ENCODE measurements around the gene FPR2.

The FPR2 gene

DNA sequence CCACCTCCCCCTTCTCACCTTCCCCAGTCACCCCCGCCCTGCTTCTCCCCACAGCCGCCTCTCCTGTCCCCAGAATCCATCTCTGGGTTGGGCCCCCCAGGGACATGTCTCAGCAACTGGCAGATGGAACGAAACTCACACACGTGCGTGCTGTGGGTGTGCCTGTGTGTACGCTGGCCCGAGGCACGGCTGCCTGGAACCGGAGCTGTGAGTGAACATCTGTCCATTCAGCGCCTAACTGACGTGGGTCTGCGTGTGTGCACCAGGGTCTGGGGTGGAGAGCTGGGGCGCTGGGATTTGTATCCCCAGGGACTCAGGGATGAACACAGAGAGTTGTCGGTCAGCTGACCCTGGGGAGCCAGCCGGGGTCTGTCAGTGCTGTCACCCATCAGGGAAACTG, 36.4 kb upstream of the FPR2 start:
- peaks cover 85% of the 10 kb centered on the region for H3K27me3 ChIP-seq
- no peaks in the 10 kb centered on the region for H3K9me3 ChIP-seq
- peaks cover 2 to 4% of the 10 kb centered on the region in 2 experiments for H3K4me1 ChIP-seq (ENCODE audit: control insufficient read depth in 1 of 2, insufficient read depth in 1 of 2, low read depth in 1 of 2, low read length in 1 of 2)
- no peaks in the 10 kb centered on the region for H3K36me3 ChIP-seq
- H3K4me3 ChIP-seq (ENCODE audit: low read depth in 1 of 2, low read length in 1 of 2): no peak overlapping the region
- TF ChIP-seq, protein P1, sequence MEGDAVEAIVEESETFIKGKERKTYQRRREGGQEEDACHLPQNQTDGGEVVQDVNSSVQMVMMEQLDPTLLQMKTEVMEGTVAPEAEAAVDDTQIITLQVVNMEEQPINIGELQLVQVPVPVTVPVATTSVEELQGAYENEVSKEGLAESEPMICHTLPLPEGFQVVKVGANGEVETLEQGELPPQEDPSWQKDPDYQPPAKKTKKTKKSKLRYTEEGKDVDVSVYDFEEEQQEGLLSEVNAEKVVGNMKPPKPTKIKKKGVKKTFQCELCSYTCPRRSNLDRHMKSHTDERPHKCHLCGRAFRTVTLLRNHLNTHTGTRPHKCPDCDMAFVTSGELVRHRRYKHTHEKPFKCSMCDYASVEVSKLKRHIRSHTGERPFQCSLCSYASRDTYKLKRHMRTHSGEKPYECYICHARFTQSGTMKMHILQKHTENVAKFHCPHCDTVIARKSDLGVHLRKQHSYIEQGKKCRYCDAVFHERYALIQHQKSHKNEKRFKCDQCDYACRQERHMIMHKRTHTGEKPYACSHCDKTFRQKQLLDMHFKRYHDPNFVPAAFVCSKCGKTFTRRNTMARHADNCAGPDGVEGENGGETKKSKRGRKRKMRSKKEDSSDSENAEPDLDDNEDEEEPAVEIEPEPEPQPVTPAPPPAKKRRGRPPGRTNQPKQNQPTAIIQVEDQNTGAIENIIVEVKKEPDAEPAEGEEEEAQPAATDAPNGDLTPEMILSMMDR (IDR thresholded peaks at IDR 0.05): no peak
- H3K27ac ChIP-seq: no peak overlapping the region

DNA sequence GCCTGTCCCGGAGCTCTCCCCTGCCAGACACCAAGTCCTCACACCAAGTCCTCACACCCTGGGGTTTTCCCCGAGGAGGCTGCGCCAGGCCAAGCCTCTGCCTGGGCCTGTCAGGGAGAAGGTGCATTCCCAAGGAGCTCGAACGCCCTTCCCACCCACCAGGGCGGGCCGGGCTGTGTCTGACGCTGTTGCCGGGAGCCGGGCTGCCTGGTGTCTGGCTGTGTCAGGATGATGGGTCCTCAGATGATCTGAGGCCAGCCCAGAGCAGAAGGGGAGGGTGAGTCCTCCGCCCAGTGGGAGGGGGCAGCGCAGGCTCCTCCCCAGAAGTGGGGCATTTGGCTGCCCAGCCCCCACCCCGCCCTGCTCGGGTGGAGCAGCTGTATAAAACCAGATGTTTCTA, 34.9 kb upstream of the FPR2 start:
- H3K4me1 ChIP-seq (ENCODE audit: control insufficient read depth in 1 of 2, insufficient read depth in 1 of 2, low read depth in 1 of 2, low read length in 1 of 2): peaks cover 0 to under 1% of the 10 kb centered on the region in 2 experiments
- TF ChIP-seq, protein P1 (IDR thresholded peaks at IDR 0.05): no peak
- H3K27me3 ChIP-seq: peaks cover 70% of the 10 kb centered on the region
- H3K9me3 ChIP-seq: no peaks in the 10 kb centered on the region
- H3K36me3 ChIP-seq: no peaks in the 10 kb centered on the region
- H3K4me3 ChIP-seq (ENCODE audit: low read depth in 1 of 2, low read length in 1 of 2): no peak overlapping the region
- H3K27ac ChIP-seq: no peak overlapping the region

DNA sequence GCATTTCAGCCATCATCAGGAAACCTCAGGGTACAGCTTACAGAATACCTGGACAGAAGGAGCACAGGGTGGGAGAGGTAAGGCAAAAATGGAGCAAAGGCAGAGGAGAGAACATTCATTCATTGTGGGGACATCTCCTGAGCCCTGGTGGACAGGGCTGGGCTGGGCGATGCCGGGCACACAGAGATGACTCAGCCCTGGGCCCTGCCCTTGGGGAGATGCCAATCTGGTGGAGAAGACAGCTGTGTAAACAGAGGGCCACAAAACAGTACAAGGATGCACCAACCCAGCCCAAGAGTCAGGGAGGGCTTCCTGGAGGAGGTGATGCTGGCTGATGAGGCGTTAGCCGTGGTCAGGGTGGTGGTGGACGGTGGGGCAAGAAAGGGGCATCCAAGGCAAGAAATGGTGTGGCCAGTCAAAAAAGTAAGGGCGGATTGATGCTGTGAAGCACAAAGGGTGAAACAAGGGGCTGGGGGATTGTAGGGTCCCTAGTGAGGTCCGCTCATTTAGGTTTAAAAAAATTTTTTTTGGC, 33.6 kb upstream of the FPR2 start:
- Histone ChIP-seq H3K36me3 (no peaks in the 10 kb centered on the region), H3K27me3 (peaks cover 56% of the 10 kb centered on the region), H3K4me1 (ENCODE audit: control insufficient read depth in 1 of 2, insufficient read depth in 1 of 2, low read depth in 1 of 2, low read length in 1 of 2) (peaks cover 12 to 14% of the 10 kb centered on the region in 2 experiments), H3K9me3 (no peaks in the 10 kb centered on the region), H3K27ac (no peak overlapping the region), H3K4me3 (ENCODE audit: low read depth in 1 of 2, low read length in 1 of 2) (no peak overlapping the region)
- TF ChIP-seq, protein P1 (IDR thresholded peaks at IDR 0.05): no peak

DNA sequence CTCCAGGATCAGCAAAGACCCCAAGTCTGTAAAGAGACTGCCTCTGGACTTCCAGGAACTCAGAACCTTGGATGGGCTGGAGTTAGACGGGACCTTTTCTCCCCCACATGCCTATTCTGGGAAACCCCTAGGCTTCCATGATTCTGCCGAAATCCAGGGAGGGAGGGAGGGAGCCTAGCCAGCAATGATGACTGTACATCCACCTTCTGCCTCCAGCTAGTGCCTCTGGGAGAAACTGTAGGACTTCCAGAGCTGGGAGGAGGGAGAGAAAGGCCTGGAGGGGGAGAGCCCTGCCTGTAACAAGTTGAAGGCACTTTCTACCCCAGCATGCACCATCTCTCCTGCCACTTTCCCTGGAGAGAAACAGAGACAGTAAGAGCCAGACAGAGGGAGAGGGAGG, 31.2 kb upstream of the FPR2 start:
- TF ChIP-seq, protein P1 (IDR thresholded peaks at IDR 0.05): no peak
- peaks cover 32% of the 10 kb centered on the region for H3K27me3 ChIP-seq
- H3K27ac ChIP-seq: no peak overlapping the region
- no peaks in the 10 kb centered on the region for H3K36me3 ChIP-seq
- no peak overlapping the region for H3K4me3 ChIP-seq (ENCODE audit: low read depth in 1 of 2, low read length in 1 of 2)
- H3K4me1 ChIP-seq (ENCODE audit: control insufficient read depth in 1 of 2, insufficient read depth in 1 of 2, low read depth in 1 of 2, low read length in 1 of 2): peaks cover 26 to 30% of the 10 kb centered on the region in 2 experiments
- H3K9me3 ChIP-seq: no peaks in the 10 kb centered on the region

DNA sequence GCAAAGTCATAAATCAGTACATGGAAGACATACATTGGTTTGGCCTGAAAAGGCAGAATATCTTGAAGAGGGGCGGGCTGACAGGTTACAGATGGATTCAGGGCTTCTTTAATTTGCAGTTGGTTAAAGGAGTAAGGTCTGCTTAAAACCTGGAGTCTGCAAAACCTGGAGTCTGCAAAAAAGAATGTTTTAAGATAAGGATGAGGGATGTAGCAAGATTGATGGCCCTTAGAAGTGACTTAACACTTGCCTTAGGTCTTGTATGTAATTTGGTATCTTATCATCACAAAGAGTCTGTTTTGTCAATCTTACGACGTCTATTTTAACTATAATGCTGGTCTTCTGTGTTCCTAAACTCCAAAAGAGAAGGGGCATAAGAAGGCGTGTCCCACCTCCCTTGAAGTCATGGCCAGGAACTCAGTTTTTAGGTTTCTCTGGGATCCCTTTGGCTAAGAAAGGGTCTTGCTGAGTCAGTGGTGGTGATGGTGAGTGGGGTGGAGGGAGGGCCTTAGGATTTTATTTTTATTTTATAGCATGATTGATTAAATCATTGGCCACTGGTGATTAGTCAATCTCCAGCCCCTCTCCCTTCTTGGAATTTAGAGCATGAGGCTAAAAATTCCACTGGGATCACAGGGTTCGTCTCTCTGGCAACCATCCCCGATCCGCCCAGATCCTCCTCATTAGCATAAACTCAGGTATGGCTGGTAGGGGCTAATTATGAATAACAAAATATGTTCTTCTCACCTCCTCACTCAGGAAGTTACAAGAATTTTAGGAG, 27.0 kb upstream of the FPR2 start:
- Histone ChIP-seq H3K36me3 (no peaks in the 10 kb centered on the region), H3K27me3 (no peaks in the 10 kb centered on the region)
- TF ChIP-seq, protein P1 (IDR thresholded peaks at IDR 0.05): no peak

More for the DNA sequence above, 27.0 kb upstream of the FPR2 start:
- Histone ChIP-seq H3K4me1 (ENCODE audit: control insufficient read depth in 1 of 2, insufficient read depth in 1 of 2, low read depth in 1 of 2, low read length in 1 of 2) (peaks cover 66 to 72% of the 10 kb centered on the region in 2 experiments), H3K27ac (peak overlapping the region; percentile 95), H3K9me3 (no peaks in the 10 kb centered on the region), H3K4me3 (ENCODE audit: low read depth in 1 of 2, low read length in 1 of 2) (no peak overlapping the region)

Data from neutrophil (primary cell).